ENCODE data around the gene CADM1.

Gene CADM1

GRCh38 chr11:115334932-115335788 is 169.1 kb downstream of the CADM1 start:
- no peaks in the 10 kb centered on the region for H4K20me1 ChIP-seq (ENCODE audit: insufficient read depth, low read length)
- H3K4me2 ChIP-seq (ENCODE audit: insufficient read depth, low read length) = no peak overlapping the region
- ATAC-seq (ENCODE audit: insufficient read depth, low read depth) = no peak
- no peak for DNase-seq
- TF ChIP-seq CTCF (IDR thresholded peaks at IDR 0.05; ENCODE audit: borderline replicate concordance, extremely low read depth, low read length, poor library complexity, severe bottlenecking) (peak; percentile 63), EZH2 (IDR thresholded peaks at IDR 0.05; ENCODE audit: borderline replicate concordance, low read depth, low read length, severe bottlenecking) (no peak)
- H3K4me3 ChIP-seq (ENCODE audit: low read depth in 1 of 2, low read length in 2 of 2) = no peak overlapping the region
- H3K36me3 ChIP-seq (ENCODE audit: insufficient read depth, low read length) = no peaks in the 10 kb centered on the region
- no peak overlapping the region for H3K9ac ChIP-seq (ENCODE audit: low read depth, low read length)
- no peaks in the 10 kb centered on the region for H3K79me2 ChIP-seq (ENCODE audit: insufficient read depth, low read length)
- H3K9me3 ChIP-seq (ENCODE audit: insufficient read depth, low read length, severe bottlenecking) = no peaks in the 10 kb centered on the region
- peaks cover 10% of the 10 kb centered on the region for H3K27me3 ChIP-seq (ENCODE audit: insufficient read depth, low read length, poor library complexity)
- no peaks in the 10 kb centered on the region for H3K4me1 ChIP-seq (ENCODE audit: insufficient read depth, low read length)
- no peak overlapping the region for H3K27ac ChIP-seq (ENCODE audit: low read length)
- no peak overlapping the region for H2AFZ ChIP-seq (ENCODE audit: low read depth, low read length)

- Histone ChIP-seq H2AFZ (ENCODE audit: low read depth, low read length) (no peak overlapping the region), H4K20me1 (ENCODE audit: insufficient read depth, low read length) (no peaks in the 10 kb centered on the region), H3K9ac (ENCODE audit: low read depth, low read length) (no peak overlapping the region), H3K27ac (ENCODE audit: low read length) (no peak overlapping the region), H3K79me2 (ENCODE audit: insufficient read depth, low read length) (no peaks in the 10 kb centered on the region), H3K9me3 (ENCODE audit: insufficient read depth, low read length, severe bottlenecking) (no peaks in the 10 kb centered on the region), H3K36me3 (ENCODE audit: insufficient read depth, low read length) (no peaks in the 10 kb centered on the region), H3K27me3 (ENCODE audit: insufficient read depth, low read length, poor library complexity) (peaks cover 10% of the 10 kb centered on the region), H3K4me1 (ENCODE audit: insufficient read depth, low read length) (no peaks in the 10 kb centered on the region), H3K4me2 (ENCODE audit: insufficient read depth, low read length) (no peak overlapping the region), H3K4me3 (ENCODE audit: low read depth in 1 of 2, low read length in 2 of 2) (no peak overlapping the region)
- DNase-seq (no peak), ATAC-seq (ENCODE audit: insufficient read depth, low read depth) (no peak)
- TF ChIP-seq EZH2 (IDR thresholded peaks at IDR 0.05; ENCODE audit: borderline replicate concordance, low read depth, low read length, severe bottlenecking) = no peak
- TF ChIP-seq CTCF (IDR thresholded peaks at IDR 0.05; ENCODE audit: borderline replicate concordance, extremely low read depth, low read length, poor library complexity, severe bottlenecking) = no peak
These were observed 170.3 kb downstream of the CADM1 start for GRCh38 chr11:115333949-115334348.

GRCh38 chr11:115333121-115333520 is 171.1 kb downstream of the CADM1 start:
- ATAC-seq (ENCODE audit: insufficient read depth, low read depth) = no peak

More at GRCh38 chr11:115333121-115333520, 171.1 kb downstream of the CADM1 start:
- Histone ChIP-seq H3K4me3 (ENCODE audit: low read depth in 1 of 2, low read length in 2 of 2) (no peak overlapping the region), H2AFZ (ENCODE audit: low read depth, low read length) (no peak overlapping the region), H3K79me2 (ENCODE audit: insufficient read depth, low read length) (no peaks in the 10 kb centered on the region), H3K4me2 (ENCODE audit: insufficient read depth, low read length) (no peak overlapping the region), H3K27me3 (ENCODE audit: insufficient read depth, low read length, poor library complexity) (peaks cover 10% of the 10 kb centered on the region), H3K36me3 (ENCODE audit: insufficient read depth, low read length) (no peaks in the 10 kb centered on the region), H3K9ac (ENCODE audit: low read depth, low read length) (no peak overlapping the region), H3K27ac (ENCODE audit: low read length) (no peak overlapping the region), H3K4me1 (ENCODE audit: insufficient read depth, low read length) (no peaks in the 10 kb centered on the region), H4K20me1 (ENCODE audit: insufficient read depth, low read length) (no peaks in the 10 kb centered on the region), H3K9me3 (ENCODE audit: insufficient read depth, low read length, severe bottlenecking) (no peaks in the 10 kb centered on the region)
- DNase-seq = no peak
- TF ChIP-seq CTCF (IDR thresholded peaks at IDR 0.05; ENCODE audit: borderline replicate concordance, extremely low read depth, low read length, poor library complexity, severe bottlenecking) = no peak
- no peak for TF ChIP-seq EZH2 (IDR thresholded peaks at IDR 0.05; ENCODE audit: borderline replicate concordance, low read depth, low read length, severe bottlenecking)

All from DND-41 (cell line).